H1 (cell line): ENCODE measurements around the gene WRAP73. TPM values are rescaled to one million over a fixed set of nuclear protein-coding genes. Genes with fewer than 3 reads are reported as not detected.
A peak's percentile ranks its signal among the peaks of the same experiment; 100 is the strongest.

Source experiments
- CTCF ChIA-PET: fragments of 300-600 bp; sonication (Branson Sonifier 250); formaldehyde crosslinking; loops from one replicate; lab custom pipeline; 2021; ENCODE audit not compliant: partially characterized antibody; lab: Charles Lee
- POLR2A ChIA-PET: fragments of 300-600 bp; sonication (Branson Sonifier 250); formaldehyde crosslinking; loops from one replicate; lab custom pipeline; 2021; ENCODE audit warnings: inconsistent platforms; ENCODE audit not compliant: partially characterized antibody; lab: Charles Lee
- DNase-seq, 2 experiments: peaks; one replicate each; pipeline versions ENCODE4 v3.0.0 to v3.0.0-alpha.2; 2010 to 2022; ENCODE audit warnings: low spot score in 2 of 2, low read depth in 1 of 2, mixed read lengths in 1 of 2
- FAIRE-seq: peaks from 2 replicates; lab custom pipeline; 2011; peaks lifted over from hg19 to GRCh38; lab: Jason Lieb, UNC
- H2AFZ ChIP-seq: 2 replicates; pipeline ENCODE4 v1.8.1; 2012; ENCODE audit warnings: low read length, inconsistent platforms
- H2AK5ac ChIP-seq: 2 replicates; pipeline ENCODE4 v1.6.1; 2013; ENCODE audit warnings: low read depth, low read length
- H2BK120ac ChIP-seq: replicated peaks from 2 replicates; pipeline ENCODE3; 2013; ENCODE audit warnings: low read depth, low read length, inconsistent platforms
- H2BK12ac ChIP-seq: 2 replicates; pipeline ENCODE4 v1.6.1; 2013; ENCODE audit warnings: low read depth, low read length
- H2BK15ac ChIP-seq: 2 replicates; pipeline ENCODE4 v1.6.1; 2013; ENCODE audit warnings: low read length
- H2BK20ac ChIP-seq: 2 replicates; pipeline ENCODE4 v1.6.1; 2013; ENCODE audit warnings: low read length
- H2BK5ac ChIP-seq: 2 replicates; pipeline ENCODE4 v1.6.1; 2013; ENCODE audit warnings: low read depth, low read length
- H3K14ac ChIP-seq: 2 replicates; pipeline ENCODE4 v1.6.1; 2013; ENCODE audit warnings: inconsistent platforms; ENCODE audit not compliant: insufficient read length
- H3K18ac ChIP-seq: 2 replicates; pipeline ENCODE4 v1.6.1; 2013; ENCODE audit warnings: low read length; ENCODE audit errors: extremely low read depth
- H3K23ac ChIP-seq: 2 replicates; pipeline ENCODE4 v1.6.1; 2013; ENCODE audit warnings: inconsistent platforms; ENCODE audit not compliant: insufficient read length
- H3K23me2 ChIP-seq: 2 replicates; pipeline ENCODE4 v1.6.1; 2013; ENCODE audit warnings: low read depth, low read length
- H3K27ac ChIP-seq: 2 replicates; pipeline ENCODE4 v1.6.1; 2011; ENCODE audit warnings: low read depth, low read length, inconsistent platforms
- H3K27me3 ChIP-seq, 4 experiments: replicated peaks in 1 of 4; 1 replicate in 1 of 4; 2 replicates in 3 of 4; pipeline versions ENCODE4 v1.6.1 to v1.8.1; 2011 to 2013; ENCODE audit warnings: low read length in 3 of 4, mild to moderate bottlenecking in 3 of 4, inconsistent platforms in 2 of 4, mixed read lengths in 2 of 4, moderate library complexity in 1 of 4; ENCODE audit not compliant: control insufficient read depth in 3 of 4, insufficient read depth in 3 of 4; ENCODE audit errors: extremely low read depth in 1 of 4
- H3K36me3 ChIP-seq, 4 experiments: 2 replicates each; pipeline versions ENCODE4 v1.6.1 to v1.8.1; 2011 to 2013; ENCODE audit warnings: mild to moderate bottlenecking in 4 of 4, low read length in 3 of 4, moderate library complexity in 2 of 4, control low read depth in 1 of 4, inconsistent platforms in 1 of 4; ENCODE audit not compliant: insufficient read depth in 4 of 4, control insufficient read depth in 2 of 4
- H3K4ac ChIP-seq: replicated peaks from 2 replicates; pipeline ENCODE3; 2013; ENCODE audit warnings: low read length, low read depth, mixed read lengths, inconsistent platforms; ENCODE audit not compliant: insufficient read length
- H3K4me1 ChIP-seq, 4 experiments: replicated peaks in 1 of 4; 1 replicate in 1 of 4; 2 replicates in 3 of 4; pipeline versions ENCODE4 v1.6.1 to v1.8.1; 2011 to 2013; ENCODE audit warnings: low read length in 3 of 4, inconsistent platforms in 2 of 4, mixed read lengths in 1 of 4; ENCODE audit not compliant: insufficient read depth in 4 of 4, control insufficient read depth in 3 of 4
- H3K4me2 ChIP-seq, 2 experiments: 2 replicates each; pipeline versions ENCODE4 v1.6.1 to v1.8.1; 2011 to 2013; ENCODE audit warnings: low read depth in 2 of 2, low read length in 2 of 2, control low read depth in 1 of 2, inconsistent platforms in 1 of 2, mild to moderate bottlenecking in 1 of 2; ENCODE audit not compliant: insufficient read depth in 1 of 2
- H3K4me3 ChIP-seq, 4 experiments: fragments of 200-600, 300-600 bp in 1 of 4; sonication (generic), shearing (Covaris generic), sonication (Bioruptor Twin) in 1 of 4; 2 replicates each; pipeline versions ENCODE4 v1.5.1 to v1.8.1; 2011 to 2016; ENCODE audit warnings: low read length in 4 of 4, low read depth in 3 of 4, control low read depth in 2 of 4, inconsistent platforms in 2 of 4, mild to moderate bottlenecking in 2 of 4, mixed read lengths in 1 of 4, moderate library complexity in 1 of 4; ENCODE audit not compliant: insufficient read depth in 2 of 4; ENCODE audit errors: extremely low read depth in 1 of 4
- H3K56ac ChIP-seq: replicated peaks from 2 replicates; pipeline ENCODE3; 2013; ENCODE audit warnings: low read depth, mild to moderate bottlenecking, mixed read lengths, low read length, inconsistent platforms; ENCODE audit not compliant: insufficient read length
- H3K79me1 ChIP-seq: 2 replicates; pipeline ENCODE4 v1.6.1; 2013; ENCODE audit warnings: low read depth, low read length, control low read depth
- H3K79me2 ChIP-seq, 2 experiments: 2 replicates each; pipeline versions ENCODE4 v1.6.1 to v1.8.1; 2012 to 2013; ENCODE audit warnings: low read length in 2 of 2, mild to moderate bottlenecking in 2 of 2, inconsistent platforms in 1 of 2; ENCODE audit not compliant: insufficient read depth in 2 of 2, control insufficient read depth in 1 of 2
- H3K9ac ChIP-seq, 4 experiments: replicated peaks in 1 of 4; 1 replicate in 1 of 4; 2 replicates in 3 of 4; pipeline versions ENCODE4 v1.6.1 to v1.8.1; 2011 to 2013; ENCODE audit warnings: low read depth in 3 of 4, low read length in 3 of 4, control low read depth in 2 of 4, mild to moderate bottlenecking in 2 of 4, moderate library complexity in 2 of 4, inconsistent platforms in 1 of 4; ENCODE audit errors: extremely low read depth in 1 of 4
- H3K9me3 ChIP-seq, 2 experiments: 2 replicates each; pipeline versions ENCODE4 v1.6.1 to v1.8.1; 2012 to 2013; ENCODE audit warnings: mild to moderate bottlenecking in 2 of 2, moderate library complexity in 2 of 2, control low read depth in 1 of 2, inconsistent platforms in 1 of 2, low read depth in 1 of 2, low read length in 1 of 2, mixed read lengths in 1 of 2; ENCODE audit not compliant: insufficient read depth in 2 of 2
- H4K20me1 ChIP-seq, 2 experiments: replicated peaks in 1 of 2; 2 replicates each; pipeline versions ENCODE3 to v1.8.1; 2011 to 2013; ENCODE audit warnings: inconsistent platforms in 2 of 2, low read length in 2 of 2, mild to moderate bottlenecking in 1 of 2; ENCODE audit not compliant: insufficient read depth in 2 of 2, control insufficient read depth in 1 of 2
- H4K5ac ChIP-seq: 2 replicates; pipeline ENCODE4 v1.6.1; 2013; ENCODE audit warnings: low read length, low read depth, mixed read lengths, inconsistent platforms; ENCODE audit not compliant: insufficient read length
- H4K8ac ChIP-seq: 2 replicates; pipeline ENCODE4 v1.8.0; 2013; ENCODE audit warnings: mild to moderate bottlenecking, moderate library complexity, low read length, inconsistent platforms; ENCODE audit not compliant: insufficient read depth; ENCODE audit errors: extremely low read depth
- H4K91ac ChIP-seq: replicated peaks from 2 replicates; pipeline ENCODE3; 2013; ENCODE audit warnings: low read length, mixed read lengths, inconsistent platforms; ENCODE audit not compliant: insufficient read length
- CHD1 ChIP-seq: IDR thresholded peaks from 2 replicates; pipeline ENCODE4 v1.6.1; 2012; ENCODE audit warnings: low read depth, low read length, improper control_type of control experiment
- CREB1 ChIP-seq: IDR thresholded peaks from 2 replicates; pipeline ENCODE4 v1.6.1; 2012; ENCODE audit warnings: inconsistent platforms
- HDAC6 ChIP-seq: IDR thresholded peaks from one replicate; pipeline ENCODE4 v1.7.1; 2012; ENCODE audit warnings: low read depth, mild to moderate bottlenecking, inconsistent platforms, low read length, moderate library complexity
- JUND ChIP-seq: IDR thresholded peaks from 2 replicates; pipeline ENCODE4 v1.6.1; 2011; ENCODE audit warnings: mild to moderate bottlenecking, improper control_type of control experiment, low read length
- KDM4A ChIP-seq: IDR thresholded peaks from one replicate; pipeline ENCODE4 v1.7.1; 2012; ENCODE audit warnings: low read depth, mild to moderate bottlenecking, moderate library complexity, low read length, inconsistent platforms; ENCODE audit not compliant: severe bottlenecking
- SAP30 ChIP-seq: fragments of 300-600 bp; sonication (generic); IDR thresholded peaks from 2 replicates; pipeline ENCODE4 v1.7.1; 2012; ENCODE audit warnings: low read length, moderate library complexity, mild to moderate bottlenecking, inconsistent platforms; ENCODE audit not compliant: insufficient read depth, insufficient replicate concordance
- SIN3A ChIP-seq, 2 experiments: IDR thresholded peaks in 1 of 2; conservative IDR thresholded peaks in 1 of 2; 2 replicates each; pipeline ENCODE4 v1.6.1; 2011 to 2012; ENCODE audit warnings: low read length in 2 of 2, improper control_type of control experiment in 1 of 2, low read depth in 1 of 2, mild to moderate bottlenecking in 1 of 2
- TCF12 ChIP-seq: IDR thresholded peaks from 2 replicates; pipeline ENCODE4 v1.6.1; 2011; ENCODE audit warnings: low read depth, mild to moderate bottlenecking, low read length
- WGBS, 2 experiments: shearing (Covaris generic) in 1 of 2; methylation state at CpG; one replicate each; pipeline versions ENCODE4 v1.1.6 to v1.1.7; 2013 to 2015; ENCODE audit warnings: low lambda C conversion rate in 2 of 2, mixed read lengths in 2 of 2, inconsistent platforms in 1 of 2, low coverage in 1 of 2, missing lambda C conversion rate in 1 of 2; ENCODE audit not compliant: insufficient replicate concordance in 2 of 2, insufficient coverage in 1 of 2, insufficient read length in 1 of 2; ENCODE audit errors: extremely low coverage in 1 of 2, missing lambda C conversion rate in 1 of 2; 5-methylcytosine and 5-hydroxymethylcytosine counted together
- polyA plus RNA-seq, 7 experiments: library from polyadenylated mRNA; depleted of rRNA in 3 of 7; stranded (reverse) in 5 of 7; unstranded in 2 of 7; fragments of >200 nt in 5 of 7; fragments of 200-250 nt in 2 of 7; gene quantifications; 1 replicate in 5 of 7; 2 replicates in 1 of 7; 4 replicates in 1 of 7; pipeline versions ENCODE4 v1.2.1 to v1.2.3, GENCODE V29; 2011 to 2013; ENCODE audit warnings: missing spikeins in 2 of 7, mixed read lengths in 2 of 7
- total RNA-seq: library from RNA; stranded (reverse); fragmentation: NEBNext Ultra II Directional; extraction: Animal tissue kit (Norgen Biotek cat#: 25700); gene quantifications from 2 replicates; pipeline ENCODE4 v1.2.1, GENCODE V29; 2021
- TF ChIP-seq, protein P1 (sequence below): IDR thresholded peaks from 2 replicates; pipeline ENCODE4 v1.6.1; 2011; ENCODE audit warnings: low read length, improper control_type of control experiment

The WRAP73 gene
- total and polyA plus RNA-seq, 2 of the 8 experiments (the other 6 are each of a cell fraction or from before 2014, with no cell fraction given), result 30.3 to 50.7 TPM

DNA sequence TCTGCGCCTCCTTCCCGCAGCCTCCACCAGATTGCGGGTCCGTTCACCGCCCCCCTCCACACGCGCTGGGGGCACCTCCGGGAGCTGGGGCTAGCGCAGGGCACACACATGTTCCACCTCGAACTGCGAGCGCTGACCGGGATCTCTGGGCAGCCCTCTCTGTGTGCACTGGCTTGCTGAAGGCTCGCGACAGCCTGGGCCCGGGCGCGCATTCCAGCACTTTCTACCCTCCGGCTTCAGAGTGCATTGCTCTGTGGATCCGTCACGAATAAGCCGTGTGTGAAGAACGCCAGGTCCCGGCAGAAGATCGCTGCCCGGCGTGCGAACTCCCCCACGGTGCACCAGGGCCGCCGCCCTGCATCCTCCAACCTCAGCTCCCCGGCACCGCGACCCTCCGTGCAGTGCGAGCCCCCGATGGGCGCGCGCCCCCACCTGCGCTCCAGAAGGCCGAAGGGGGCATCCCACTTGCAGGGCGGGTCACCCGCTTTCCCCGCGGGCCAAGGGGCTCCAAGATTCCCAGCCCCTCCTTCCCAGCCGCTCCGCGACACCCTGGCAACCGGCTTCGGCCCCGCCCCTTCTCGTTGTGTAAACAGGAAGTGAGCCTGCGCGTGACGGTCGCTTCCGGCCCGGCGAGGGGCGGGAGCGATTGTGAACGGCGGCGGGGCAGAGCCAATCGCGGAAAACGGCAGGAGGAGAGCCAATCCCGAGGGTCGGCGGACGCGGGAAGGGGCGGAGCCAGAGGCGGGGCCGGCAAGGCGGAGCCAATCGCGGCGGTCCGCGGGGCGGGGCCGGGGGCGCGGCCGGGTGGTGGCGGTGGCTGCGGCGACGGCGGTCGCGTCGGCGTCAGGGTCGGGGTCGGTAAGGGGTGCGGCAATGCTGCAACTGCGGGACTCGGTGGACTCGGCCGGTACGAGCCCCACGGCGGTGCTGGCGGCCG, 25.4 kb downstream of the WRAP73 start, which contains the start of gene TPRG1L:
Gene TPRG1L, plus strand, starts transcription at position 816 of the 937 bp plus-strand sequence. Its CDS starts 58 bp downstream, at position 874.
- H3K4me1 ChIP-seq, result peaks cover 0 to 12% (median 2%) of the 10 kb centered on the region in 4 experiments; a peak in 6 of 7 replicates
- peak within 1 kb of the TSS; percentile 7; the same call in 1 of the 2 replicates for H2AFZ ChIP-seq
- peaks cover 3% of the 10 kb centered on the region in 2 experiments for H4K20me1 ChIP-seq
- no peak within 1 kb of the TSS for H2BK5ac ChIP-seq
- H2BK12ac ChIP-seq, result no peak within 1 kb of the TSS
- no peak within 1 kb of the TSS for H3K4ac ChIP-seq
- no peaks in the 10 kb centered on the region for H3K27me3 ChIP-seq
- H3K23me2 ChIP-seq, result peaks cover 11% of the 10 kb centered on the region
- CTCF ChIA-PET, result interaction anchor here (1.0 to 6.7 kb wide), 6 partner anchors 34 to 171 kb away, joined by 4 to 148 read pairs (median 5); no protein-coding TSS in a partner anchor
- no peak within 1 kb of the TSS for H2BK15ac ChIP-seq
- H4K5ac ChIP-seq, result no peak within 1 kb of the TSS
- H3K4me3 ChIP-seq, result peak within 1 kb of the TSS; percentile 77 to 90 (median 86)
- H3K9me3 ChIP-seq, result no peaks in the 10 kb centered on the region
- H2BK20ac ChIP-seq, result no peak within 1 kb of the TSS
- no peak within 1 kb of the TSS for H3K14ac ChIP-seq
- no peak for FAIRE-seq
- POLR2A ChIA-PET, result interaction anchor here (0.9 to 1.5 kb wide), 3 partner anchors 9 to 132 kb away, joined by 3 read pairs; no protein-coding TSS in a partner anchor
- no peak within 1 kb of the TSS for H3K27ac ChIP-seq
- no peak within 1 kb of the TSS for H3K23ac ChIP-seq
- WGBS, 2 experiments, result 5% methylated on average over 47 of the region's 108 CpGs; no CpG with 5 or more reads in 1 of the 2 experiments
- no peak within 1 kb of the TSS for H3K18ac ChIP-seq
- peak within 1 kb of the TSS; percentile 86 for H4K8ac ChIP-seq
- H3K79me1 ChIP-seq, result no peaks in the 10 kb centered on the region
- H3K36me3 ChIP-seq, result peaks cover 0 to 20% (median 6%) of the 10 kb centered on the region in 4 experiments; a peak in 6 of 8 replicates
- no peak within 1 kb of the TSS for H2BK120ac ChIP-seq
- DNase-seq, result peak; percentile 82 to 99
- H4K91ac ChIP-seq, result no peak within 1 kb of the TSS
- H2AK5ac ChIP-seq, result no peak within 1 kb of the TSS
- H3K56ac ChIP-seq, result no peak within 1 kb of the TSS
- H3K4me2 ChIP-seq, result peak within 1 kb of the TSS; percentile 87 to 95
- peak within 1 kb of the TSS; percentile 16 to 62 (median 56); a peak in 6 of 7 replicates for H3K9ac ChIP-seq
- H3K79me2 ChIP-seq, result no peaks in the 10 kb centered on the region; a peak in 1 of 4 replicates
- no peak for TF ChIP-seq TCF12
- TF ChIP-seq, protein P1, sequence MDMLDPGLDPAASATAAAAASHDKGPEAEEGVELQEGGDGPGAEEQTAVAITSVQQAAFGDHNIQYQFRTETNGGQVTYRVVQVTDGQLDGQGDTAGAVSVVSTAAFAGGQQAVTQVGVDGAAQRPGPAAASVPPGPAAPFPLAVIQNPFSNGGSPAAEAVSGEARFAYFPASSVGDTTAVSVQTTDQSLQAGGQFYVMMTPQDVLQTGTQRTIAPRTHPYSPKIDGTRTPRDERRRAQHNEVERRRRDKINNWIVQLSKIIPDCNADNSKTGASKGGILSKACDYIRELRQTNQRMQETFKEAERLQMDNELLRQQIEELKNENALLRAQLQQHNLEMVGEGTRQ, result peak; percentile 57
- peak; percentile 60 for TF ChIP-seq SAP30
- peak; percentile 98 for TF ChIP-seq KDM4A
- no peak for TF ChIP-seq JUND
- TF ChIP-seq CHD1, result no peak
- TF ChIP-seq CREB1, result peak; percentile 71
- no peak for TF ChIP-seq HDAC6
- peak in 1 of 2 experiments; percentile 87; a peak in 3 of 4 replicates for TF ChIP-seq SIN3A (conservative IDR thresholded peaks at IDR 0.05 in 1 of 2, IDR thresholded peaks at IDR 0.05 in 1 of 2; ENCODE audit: low read depth in 1 of 2, low read length in 2 of 2)
